RWPE1 (cell line): ENCODE data around the gene UBL4A.
"Not testable (repeated sequence)": the region's sequence is repeated elsewhere in the genome, so short reads cannot be mapped to it uniquely, and the experiment has no call there.

ENCODE experiments used
- CTCF ChIA-PET: fragments of 350-600 bp; sonication (Branson Sonifier 250); formaldehyde crosslinking; extraction: SDS; loops from one replicate; lab custom pipeline; 2021; lab: Yijun Ruan, JAX
- POLR2A ChIA-PET: fragments of 400-600 bp; formaldehyde crosslinking; extraction: SDS; loops from one replicate; lab custom pipeline; 2020; ENCODE audit warnings: antibody characterized with exemption; ENCODE audit not compliant: low non-redundant PET; lab: Yijun Ruan, JAX
- DNase-seq: peaks from one replicate; pipeline ENCODE4 v3.0.0; 2012; ENCODE audit warnings: low spot score
- H3K27ac ChIP-seq: fragments of 450-650 bp; 2 replicates; pipeline ENCODE4 v1.5.1; 2017
- CTCF ChIP-seq: fragments of 450-650 bp; conservative IDR thresholded peaks from 2 replicates; pipeline ENCODE4 v1.5.1; 2017; ENCODE audit warnings: low read depth, mild to moderate bottlenecking

UBL4A gene

GRCh38 chrX:154502989-154503388, 16.6 kb upstream of the UBL4A start:
- POLR2A ChIA-PET = no interaction called here
- TF ChIP-seq CTCF = no peak
- no peak overlapping the region for H3K27ac ChIP-seq
- no peak for DNase-seq
- CTCF ChIA-PET = no interaction called here

- no peak for TF ChIP-seq CTCF
- ChIA-PET CTCF (no interaction called here), POLR2A (no interaction called here)
- H3K27ac ChIP-seq = no peak overlapping the region
- no peak for DNase-seq
Observed at GRCh38 chrX:154502098-154502497, 15.7 kb upstream of the UBL4A start.

- POLR2A ChIA-PET, CTCF ChIA-PET, DNase-seq, H3K27ac ChIP-seq: not testable (repeated sequence)
Observed at GRCh38 chrX:154501423-154501822, 15.0 kb upstream of the UBL4A start.

GRCh38 chrX:154496591-154497137, 10.2 kb upstream of the UBL4A start:
- POLR2A ChIA-PET = interaction anchor here (0.7 kb wide), 1 partner anchor 265 kb away, joined by 3 read pairs; no protein-coding TSS in a partner anchor
- DNase-seq, CTCF ChIA-PET, H3K27ac ChIP-seq: not testable (repeated sequence)

GRCh38 chrX:154495472-154495922, 9.1 kb upstream of the UBL4A start:
- no peak for DNase-seq
- no peak for TF ChIP-seq CTCF
- ChIA-PET CTCF (no interaction called here), POLR2A (no interaction called here)
- no peak overlapping the region for H3K27ac ChIP-seq

GRCh38 chrX:154494715-154495114, 8.3 kb upstream of the UBL4A start:
- H3K27ac ChIP-seq = no peak overlapping the region
- no peak for TF ChIP-seq CTCF
- DNase-seq = no peak
- ChIA-PET POLR2A (no interaction called here), CTCF (no interaction called here)

- H3K27ac ChIP-seq = peak within 1 kb of the TSS; percentile 83
- CTCF ChIA-PET = no interaction called here
- POLR2A ChIA-PET = interaction anchor here (0.9 to 1.6 kb wide), 2 partner anchors 26 to 37 kb away, joined by 3 to 5 read pairs; partner anchors contain the start of gene FAM3A
- DNase-seq = peak; percentile 79
- TF ChIP-seq CTCF = no peak
Observed at GRCh38 chrX:154490414-154491083, 4.1 kb upstream of the UBL4A start, which contains the start of gene SLC10A3. TSS of gene SLC10A3 (minus strand) at chrX:154490629. CDS start at chrX:154488940, 1,689 bp downstream.
